SU-DHL-6 (cell line): ENCODE data around the gene ANKS6.

Experiments used
- CTCF ChIP-seq: fragments of 200-600 bp; sonication (generic); IDR thresholded peaks from one replicate; pipeline ENCODE4 v1.5.1; 2017; ENCODE audit warnings: antibody characterized with exemption, mild to moderate bottlenecking, low read length, moderate library complexity; ENCODE audit not compliant: insufficient read depth, poor library complexity, severe bottlenecking
- EZH2phosphoT487 ChIP-seq: fragments of 200-600 bp; sonication (generic), shearing (Covaris generic); conservative IDR thresholded peaks from 2 replicates; pipeline ENCODE4 v1.6.1; 2018; ENCODE audit warnings: mild to moderate bottlenecking, antibody characterized with exemption, low read length, moderate library complexity, mixed read lengths

GRCh38 chr9:98815391-98815951 is 19.1 kb upstream of the ANKS6 start:
- TF ChIP-seq EZH2phosphoT487 (no peak), CTCF (no peak)
